ENCODE results near the gene RALGAPA2. TPM values are rescaled to one million over a fixed set of nuclear protein-coding genes. Genes with fewer than 3 reads are reported as not detected.

RALGAPA2 gene
- total and polyA plus RNA-seq, 9 donors, result 8.4 to 31.7 (median 19.9) TPM

DNA sequence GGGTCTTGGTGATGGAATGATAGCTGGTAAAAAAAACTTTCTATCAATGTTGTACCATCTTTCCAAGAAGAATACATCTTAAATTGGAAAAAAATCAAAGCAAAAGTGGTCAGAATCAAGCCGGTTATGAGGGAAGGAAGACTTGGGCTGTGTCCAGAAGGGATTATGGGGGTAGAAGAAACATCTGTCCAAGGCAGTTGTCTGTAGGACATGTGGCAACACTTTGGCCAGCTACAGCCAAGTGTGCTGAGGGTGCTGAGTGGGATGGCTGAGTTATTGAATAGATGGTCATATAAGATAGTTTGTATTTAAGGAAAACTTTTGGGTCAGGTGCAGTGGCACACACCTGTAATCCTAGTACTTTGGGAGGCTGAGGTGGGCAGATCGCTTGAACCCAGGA, 306.1 kb downstream of the RALGAPA2 start:
- no peak overlapping the region for H3K4me3 ChIP-seq
- H3K27me3 ChIP-seq, result no peaks in the 10 kb centered on the region
- TF ChIP-seq EP300 (IDR thresholded peaks at IDR 0.05) (no peak), POLR2A (IDR thresholded peaks at IDR 0.05) (no peak)
- TF ChIP-seq, protein P1, sequence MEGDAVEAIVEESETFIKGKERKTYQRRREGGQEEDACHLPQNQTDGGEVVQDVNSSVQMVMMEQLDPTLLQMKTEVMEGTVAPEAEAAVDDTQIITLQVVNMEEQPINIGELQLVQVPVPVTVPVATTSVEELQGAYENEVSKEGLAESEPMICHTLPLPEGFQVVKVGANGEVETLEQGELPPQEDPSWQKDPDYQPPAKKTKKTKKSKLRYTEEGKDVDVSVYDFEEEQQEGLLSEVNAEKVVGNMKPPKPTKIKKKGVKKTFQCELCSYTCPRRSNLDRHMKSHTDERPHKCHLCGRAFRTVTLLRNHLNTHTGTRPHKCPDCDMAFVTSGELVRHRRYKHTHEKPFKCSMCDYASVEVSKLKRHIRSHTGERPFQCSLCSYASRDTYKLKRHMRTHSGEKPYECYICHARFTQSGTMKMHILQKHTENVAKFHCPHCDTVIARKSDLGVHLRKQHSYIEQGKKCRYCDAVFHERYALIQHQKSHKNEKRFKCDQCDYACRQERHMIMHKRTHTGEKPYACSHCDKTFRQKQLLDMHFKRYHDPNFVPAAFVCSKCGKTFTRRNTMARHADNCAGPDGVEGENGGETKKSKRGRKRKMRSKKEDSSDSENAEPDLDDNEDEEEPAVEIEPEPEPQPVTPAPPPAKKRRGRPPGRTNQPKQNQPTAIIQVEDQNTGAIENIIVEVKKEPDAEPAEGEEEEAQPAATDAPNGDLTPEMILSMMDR (IDR thresholded peaks at IDR 0.05), result no peak
- no peaks in the 10 kb centered on the region for H3K36me3 ChIP-seq
- no peaks in the 10 kb centered on the region for H3K9me3 ChIP-seq
- no peak for DNase-seq
- H3K4me1 ChIP-seq (ENCODE audit: insufficient read depth), result peaks cover 2% of the 10 kb centered on the region
- 77 to 84% (median 81%) methylated on average over 2 of the region's 2 CpGs for WGBS, 3 donors
- intact Hi-C loops (cut with DNase I), result loop anchor here in 1 of 4 donors (10.0 kb wide), 1 partner anchor 58 kb away; no protein-coding TSS in a partner anchor
- no peak overlapping the region for H3K27ac ChIP-seq

DNA sequence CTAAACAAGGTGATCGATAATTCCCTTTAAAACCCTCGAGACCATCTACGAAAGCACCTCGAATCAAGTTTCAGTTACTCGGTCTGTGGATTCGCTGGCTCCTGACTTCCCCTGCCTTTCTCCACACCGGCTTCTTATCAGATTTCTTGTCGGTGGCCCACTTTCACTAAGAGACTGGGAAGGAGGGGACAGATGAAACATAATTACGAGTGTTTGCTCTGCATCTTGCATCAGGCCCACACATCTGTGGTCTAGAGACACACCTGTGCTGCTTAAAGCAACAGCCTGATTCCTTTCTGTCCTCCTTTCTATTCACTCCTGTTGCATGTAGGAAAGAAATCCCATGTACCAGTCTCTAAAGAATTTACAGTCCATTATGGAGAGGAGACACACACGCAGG, 306.8 kb downstream of the RALGAPA2 start:
- WGBS, 3 donors, result 91 to 93% (median 92%) methylated on average over 10 of the region's 10 CpGs
- Histone ChIP-seq H3K27ac (no peak overlapping the region), H3K36me3 (no peaks in the 10 kb centered on the region), H3K4me1 (ENCODE audit: insufficient read depth) (peaks cover under 1% of the 10 kb centered on the region), H3K4me3 (no peak overlapping the region), H3K9me3 (no peaks in the 10 kb centered on the region), H3K27me3 (no peaks in the 10 kb centered on the region)
- no peak for DNase-seq
- intact Hi-C loops (cut with DNase I), result loop anchor here in 1 of 4 donors (10.0 kb wide), 1 partner anchor 59 kb away; no protein-coding TSS in a partner anchor
- TF ChIP-seq, protein P1 (IDR thresholded peaks at IDR 0.05), result no peak
- TF ChIP-seq POLR2A (IDR thresholded peaks at IDR 0.05) (no peak), EP300 (IDR thresholded peaks at IDR 0.05) (no peak)

DNA sequence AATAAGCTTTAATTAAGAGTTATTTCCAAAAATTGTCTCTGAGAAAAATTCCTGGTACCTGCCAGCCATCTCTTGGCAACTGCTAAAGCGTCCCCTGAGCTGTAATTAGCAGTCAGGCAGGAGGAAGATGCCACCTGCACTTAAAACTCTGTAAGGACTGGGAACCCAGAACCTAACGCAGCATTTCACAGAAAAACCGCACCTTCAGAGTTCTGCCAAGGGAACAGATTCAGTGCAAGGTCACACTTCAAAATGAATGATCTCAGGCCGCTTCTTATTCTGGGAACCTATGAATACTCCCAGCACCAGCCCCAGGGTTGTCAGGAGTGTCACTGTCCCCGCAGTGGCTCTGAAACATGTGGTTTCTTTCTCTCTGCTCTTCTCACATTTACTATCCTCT, 307.8 kb downstream of the RALGAPA2 start:
- Histone ChIP-seq H3K27ac (no peak overlapping the region), H3K27me3 (no peaks in the 10 kb centered on the region), H3K36me3 (no peaks in the 10 kb centered on the region), H3K9me3 (no peaks in the 10 kb centered on the region), H3K4me3 (no peak overlapping the region), H3K4me1 (ENCODE audit: insufficient read depth) (no peaks in the 10 kb centered on the region)
- intact Hi-C loops (cut with DNase I), result loop anchor here in 1 of 4 donors (10.0 kb wide), 1 partner anchor 60 kb away; no protein-coding TSS in a partner anchor
- TF ChIP-seq, protein P1 (IDR thresholded peaks at IDR 0.05), result no peak
- no peak for TF ChIP-seq EP300 (IDR thresholded peaks at IDR 0.05)
- no peak for TF ChIP-seq POLR2A (IDR thresholded peaks at IDR 0.05)
- 70 to 86% (median 82%) methylated on average over 5 of the region's 5 CpGs for WGBS, 3 donors
- no peak for DNase-seq

DNA sequence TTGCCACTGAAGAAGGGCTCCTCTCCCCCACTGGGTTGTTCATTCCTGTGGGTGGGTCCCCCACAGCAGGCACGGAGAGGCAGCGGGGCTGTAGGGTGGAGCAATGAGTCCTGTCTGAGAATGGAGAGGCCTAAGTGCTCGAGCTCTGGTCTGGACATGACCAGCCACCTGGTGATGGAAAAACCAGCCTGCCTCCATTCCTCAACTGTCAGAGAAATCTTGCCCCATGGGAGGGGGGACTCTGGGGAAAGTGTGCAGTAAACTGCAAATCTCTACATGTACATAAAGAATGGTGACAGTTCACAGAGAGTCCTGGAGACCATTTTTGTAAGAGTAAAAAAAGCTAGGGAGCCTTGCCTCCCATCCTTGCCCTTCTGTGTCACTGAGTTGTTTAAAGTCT, 310.5 kb downstream of the RALGAPA2 start:
- H3K27me3 ChIP-seq, result no peaks in the 10 kb centered on the region
- no peaks in the 10 kb centered on the region for H3K36me3 ChIP-seq
- no peaks in the 10 kb centered on the region for H3K9me3 ChIP-seq
- no peak overlapping the region for H3K4me3 ChIP-seq
- no peak for DNase-seq
- H3K4me1 ChIP-seq (ENCODE audit: insufficient read depth), result no peaks in the 10 kb centered on the region
- intact Hi-C loops (cut with DNase I), result loop anchor here in 1 of 4 donors (10.0 kb wide), 1 partner anchor 63 kb away; no protein-coding TSS in a partner anchor
- WGBS, 3 donors, result 88 to 93% (median 90%) methylated on average over 3 of the region's 3 CpGs
- TF ChIP-seq EP300 (IDR thresholded peaks at IDR 0.05) (no peak), POLR2A (IDR thresholded peaks at IDR 0.05) (no peak)
- TF ChIP-seq, protein P1 (IDR thresholded peaks at IDR 0.05), result no peak
- H3K27ac ChIP-seq, result no peak overlapping the region

Measured in ovary (tissue), 9 donors.